Neural progenitor cell (in vitro differentiated cells): ENCODE measurements around the gene NR3C2. TPM values are rescaled to one million over a fixed set of nuclear protein-coding genes. Genes with fewer than 3 reads are reported as not detected.

Source experiments
- DNase-seq: peaks from one replicate; pipeline ENCODE4 v3.0.0-alpha.2; 2016; ENCODE audit warnings: low spot score
- H2AFZ ChIP-seq: fragments of 200-600 bp; sonication (generic); replicated peaks from 2 replicates; pipeline ENCODE4 v1.6.1; 2016; ENCODE audit warnings: antibody characterized with exemption
- H3F3A ChIP-seq: fragments of 200-600 bp; sonication (generic); 2 replicates; pipeline ENCODE4 v1.6.1; 2016; ENCODE audit warnings: antibody characterized with exemption, low read depth
- H3K27ac ChIP-seq: fragments of 200-600 bp; sonication (generic); 2 replicates; pipeline ENCODE4 v1.5.1; 2016; ENCODE audit warnings: mild to moderate bottlenecking
- H3K27me3 ChIP-seq: fragments of 200-600 bp; sonication (generic); 2 replicates; pipeline ENCODE4 v1.6.1; 2016; ENCODE audit warnings: mild to moderate bottlenecking, moderate library complexity
- H3K36me3 ChIP-seq: fragments of 200-600 bp; sonication (generic); 2 replicates; pipeline ENCODE4 v1.5.1; 2016
- H3K4me1 ChIP-seq: fragments of 200-600 bp; sonication (generic); 2 replicates; pipeline ENCODE4 v1.6.1; 2016; ENCODE audit warnings: mixed run types
- H3K4me2 ChIP-seq: fragments of 200-600 bp; sonication (generic); 2 replicates; pipeline ENCODE4 v1.6.1; 2016
- H3K4me3 ChIP-seq: fragments of 200-600 bp; sonication (generic); 2 replicates; pipeline ENCODE4 v1.5.1; 2016
- H3K79me2 ChIP-seq: fragments of 200-600 bp; sonication (generic); 2 replicates; pipeline ENCODE4 v1.6.1; 2016; ENCODE audit warnings: low read depth
- H3K9ac ChIP-seq: fragments of 200-600 bp; sonication (generic); 2 replicates; pipeline ENCODE4 v1.6.1; 2016
- H3K9me3 ChIP-seq: fragments of 200-600 bp; sonication (generic); 2 replicates; pipeline ENCODE4 v1.5.1; 2016; ENCODE audit warnings: low read depth
- H4K20me1 ChIP-seq: fragments of 200-600 bp; sonication (generic); 2 replicates; pipeline ENCODE4 v1.6.1; 2016; ENCODE audit warnings: low read depth
- H3K27ac Mint-ChIP-seq: 3 replicates; pipeline ENCODE4 v1.8.0; 2021; ENCODE audit warnings: mixed read lengths
- H3K27me3 Mint-ChIP-seq: 2 replicates; pipeline ENCODE4 v1.8.0; 2022; ENCODE audit warnings: low read depth, mild to moderate bottlenecking, inconsistent platforms, moderate library complexity, mixed read lengths; ENCODE audit not compliant: insufficient read depth
- H3K36me3 Mint-ChIP-seq: 3 replicates; pipeline ENCODE4 v1.8.0; 2021; ENCODE audit warnings: mixed read lengths
- H3K4me1 Mint-ChIP-seq: 3 replicates; pipeline ENCODE4 v1.8.0; 2021; ENCODE audit warnings: mixed read lengths
- H3K4me3 Mint-ChIP-seq: 3 replicates; pipeline ENCODE4 v1.8.0; 2021; ENCODE audit warnings: mild to moderate bottlenecking, moderate library complexity, mixed read lengths
- H3K9me3 Mint-ChIP-seq: 3 replicates; pipeline ENCODE4 v1.8.0; 2020; ENCODE audit warnings: mixed read lengths
- CTCF ChIP-seq: fragments of 200-600 bp; sonication (generic); IDR thresholded peaks from 2 replicates; pipeline ENCODE4 v1.5.1; 2017; ENCODE audit warnings: antibody characterized with exemption, mild to moderate bottlenecking
- EZH2 ChIP-seq: fragments of 200-600 bp; sonication (generic); IDR thresholded peaks from 2 replicates; pipeline ENCODE4 v1.6.1; 2017; ENCODE audit warnings: antibody characterized with exemption, mild to moderate bottlenecking, moderate library complexity
- EZH2phosphoT487 ChIP-seq: fragments of 200-600 bp; sonication (generic); IDR thresholded peaks from 2 replicates; pipeline ENCODE4 v1.6.1; 2017; ENCODE audit warnings: antibody characterized with exemption
- total RNA-seq: library from RNA; depleted of rRNA; stranded (reverse); fragments of >200 nt; gene quantifications from 2 replicates; pipeline ENCODE4 v1.2.3, GENCODE V29; 2015; ENCODE audit warnings: low replicate concordance

The NR3C2 gene
- total RNA-seq, 1 donor from 2014 or later, result 0.73 TPM

GRCh38 chr4:148210661-148211060, 231.6 kb downstream of the NR3C2 start:
- Histone ChIP-seq H3K9ac (no peak overlapping the region), H3K4me3 (no peak overlapping the region), H3K27ac (no peak overlapping the region), H3K79me2 (no peaks in the 10 kb centered on the region), H3K27me3 (no peaks in the 10 kb centered on the region), H2AFZ (no peak overlapping the region), H3K4me2 (no peak overlapping the region), H3K4me1 (peaks cover 16% of the 10 kb centered on the region), H3F3A (no peaks in the 10 kb centered on the region), H4K20me1 (no peaks in the 10 kb centered on the region), H3K36me3 (no peaks in the 10 kb centered on the region), H3K9me3 (no peaks in the 10 kb centered on the region)
- Mint-ChIP-seq H3K27me3 (peaks cover 7% of the 10 kb centered on the region), H3K4me1 (peaks cover 13% of the 10 kb centered on the region), H3K9me3 (no peaks in the 10 kb centered on the region), H3K27ac (no peak overlapping the region), H3K36me3 (no peaks in the 10 kb centered on the region), H3K4me3 (no peak overlapping the region)
- DNase-seq, result no peak
- TF ChIP-seq EZH2phosphoT487 (no peak), CTCF (no peak), EZH2 (no peak)

GRCh38 chr4:148207068-148207467, 235.1 kb downstream of the NR3C2 start:
- no peak overlapping the region for H3K4me2 ChIP-seq

DNA sequence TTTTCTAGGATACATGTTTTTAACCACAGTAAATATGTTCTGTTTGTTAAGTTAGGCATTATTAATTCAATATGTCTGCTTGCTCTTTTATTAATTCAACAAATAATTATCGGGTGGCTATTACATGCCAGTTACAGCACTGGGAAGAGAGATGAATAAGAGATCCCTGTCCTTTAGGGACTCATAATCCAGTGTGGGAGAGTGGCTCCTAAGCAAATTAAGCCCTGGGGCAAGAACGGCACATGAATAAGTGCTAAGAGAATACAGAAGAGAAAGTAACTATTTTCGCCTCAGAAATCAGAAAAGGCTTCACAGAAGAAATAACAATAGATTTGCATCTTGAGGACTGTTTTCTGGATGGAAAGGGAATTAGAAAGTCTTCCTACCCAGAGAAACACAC, 236.7 kb downstream of the NR3C2 start:
- DNase-seq, result no peak
- Histone ChIP-seq H3K79me2 (no peaks in the 10 kb centered on the region), H3F3A (peaks cover 22% of the 10 kb centered on the region), H3K9me3 (no peaks in the 10 kb centered on the region), H3K4me3 (no peak overlapping the region), H3K4me1 (peaks cover 39% of the 10 kb centered on the region), H4K20me1 (no peaks in the 10 kb centered on the region), H3K27ac (no peak overlapping the region), H3K27me3 (no peaks in the 10 kb centered on the region), H2AFZ (no peak overlapping the region), H3K9ac (no peak overlapping the region), H3K4me2 (peak overlapping the region; percentile 8), H3K36me3 (no peaks in the 10 kb centered on the region)
- no peaks in the 10 kb centered on the region for H3K36me3 Mint-ChIP-seq
- no peak overlapping the region for H3K4me3 Mint-ChIP-seq
- H3K27ac Mint-ChIP-seq, result no peak overlapping the region
- TF ChIP-seq EZH2phosphoT487 (no peak), EZH2 (no peak), CTCF (no peak)
- H3K27me3 Mint-ChIP-seq, result peaks cover 10% of the 10 kb centered on the region
- no peaks in the 10 kb centered on the region for H3K9me3 Mint-ChIP-seq
- H3K4me1 Mint-ChIP-seq, result peaks cover 30% of the 10 kb centered on the region

More at GRCh38 chr4:148207068-148207467, 235.1 kb downstream of the NR3C2 start:
- Histone ChIP-seq H3F3A (peaks cover 22% of the 10 kb centered on the region), H3K36me3 (no peaks in the 10 kb centered on the region), H3K9me3 (no peaks in the 10 kb centered on the region), H3K27ac (no peak overlapping the region), H2AFZ (no peak overlapping the region), H3K79me2 (no peaks in the 10 kb centered on the region), H4K20me1 (no peaks in the 10 kb centered on the region), H3K27me3 (no peaks in the 10 kb centered on the region), H3K4me1 (peaks cover 44% of the 10 kb centered on the region), H3K9ac (no peak overlapping the region), H3K4me3 (no peak overlapping the region)
- Mint-ChIP-seq H3K4me3 (no peak overlapping the region), H3K9me3 (no peaks in the 10 kb centered on the region), H3K27ac (no peak overlapping the region), H3K27me3 (peaks cover 10% of the 10 kb centered on the region), H3K4me1 (peaks cover 24% of the 10 kb centered on the region), H3K36me3 (no peaks in the 10 kb centered on the region)
- DNase-seq, result no peak
- TF ChIP-seq EZH2phosphoT487 (no peak), CTCF (no peak), EZH2 (no peak)
